HepG2 (cell line): ENCODE results near the gene TRIM8. TPM values are rescaled to one million over a fixed set of nuclear protein-coding genes. Genes with fewer than 3 reads are reported as not detected.

Source experiments
- BCL6 ChIP-seq: IDR thresholded peaks from 2 replicates; pipeline ENCODE4 v1.6.1; 2016; ENCODE audit warnings: missing genetic modification reagents, missing compliant biosample characterization
- BRD4 ChIP-seq: sonication (generic); formaldehyde crosslinking; IDR thresholded peaks from 2 replicates; pipeline ENCODE4 v1.4.0; 2020; ENCODE audit warnings: missing genetic modification reagents
- CCDC6 ChIP-seq: sonication (generic); formaldehyde crosslinking; IDR thresholded peaks from 2 replicates; pipeline ENCODE4 v1.8.1; 2022; ENCODE audit warnings: mild to moderate bottlenecking, missing genetic modification reagents, moderate library complexity
- PHF8 ChIP-seq: sonication (generic); formaldehyde crosslinking; IDR thresholded peaks from 2 replicates; pipeline ENCODE4 v1.5.0; 2020; ENCODE audit warnings: missing genetic modification reagents
- PITX1 ChIP-seq: sonication (generic); formaldehyde crosslinking; IDR thresholded peaks from 2 replicates; pipeline ENCODE4 v1.5.1; 2020; ENCODE audit warnings: mild to moderate bottlenecking, missing genetic modification reagents
- SCMH1 ChIP-seq: sonication (generic); formaldehyde crosslinking; IDR thresholded peaks from 2 replicates; pipeline ENCODE4 v1.9.0; 2021; ENCODE audit warnings: missing genetic modification reagents, mild to moderate bottlenecking, borderline replicate concordance
- SOX6 ChIP-seq, 2 experiments: fragments of 450-650 bp in 1 of 2; sonication (generic) in 1 of 2; formaldehyde crosslinking in 1 of 2; IDR thresholded peaks; 2 replicates each; pipeline versions ENCODE4 v1.4.0 to v1.6.1; 2017 to 2020; ENCODE audit warnings: antibody characterized with exemption in 1 of 2, mild to moderate bottlenecking in 1 of 2, missing genetic modification reagents in 1 of 2
- TFAP4 ChIP-seq: sonication (generic); IDR thresholded peaks from 2 replicates; pipeline ENCODE4 v1.6.1; 2016; ENCODE audit warnings: low read depth, borderline replicate concordance
- USF2 ChIP-seq, 2 experiments: sonication (generic) in 1 of 2; formaldehyde crosslinking in 1 of 2; IDR thresholded peaks; 2 replicates each; pipeline versions ENCODE4 v1.5.1 to v1.6.1; 2011 to 2020; ENCODE audit warnings: borderline replicate concordance in 1 of 2, low read depth in 1 of 2, low read length in 1 of 2, mild to moderate bottlenecking in 1 of 2, missing genetic modification reagents in 1 of 2, moderate library complexity in 1 of 2
- ZBTB26 ChIP-seq: IDR thresholded peaks from 2 replicates; pipeline ENCODE4 v1.6.1; 2016; ENCODE audit warnings: missing compliant biosample characterization, missing genetic modification reagents, borderline replicate concordance
- ZMAT5 ChIP-seq: sonication (generic); formaldehyde crosslinking; IDR thresholded peaks from 2 replicates; pipeline ENCODE4 v1.5.0; 2020; ENCODE audit warnings: mild to moderate bottlenecking, low read depth, missing genetic modification reagents, borderline replicate concordance
- ZNF263 ChIP-seq: sonication (generic); formaldehyde crosslinking; IDR thresholded peaks from 2 replicates; pipeline ENCODE4 v1.4.0; 2020; ENCODE audit warnings: missing genetic modification reagents
- ZNF891 ChIP-seq: sonication (generic); formaldehyde crosslinking; IDR thresholded peaks from 2 replicates; pipeline ENCODE4 v1.5.0; 2020; ENCODE audit warnings: mild to moderate bottlenecking, missing genetic modification reagents
- polyA plus RNA-seq, 8 experiments: library from polyadenylated mRNA; depleted of rRNA in 3 of 8; stranded (reverse) in 7 of 8; unstranded in 1 of 8; fragments of >200 nt; fragmentation: Illumina TruSeq in 4 of 8; extraction: Trizol in 4 of 8; gene quantifications; 2 replicates each; pipeline versions ENCODE4 v1.2.1 to v1.2.3, GENCODE V29; 2011 to 2016; ENCODE audit warnings: low read depth in 4 of 8, missing spikeins in 1 of 8, mixed read lengths in 1 of 8; ENCODE audit not compliant: insufficient read depth in 1 of 8
- total RNA-seq, 5 experiments: library from RNA; depleted of rRNA; stranded (reverse); fragments of >200 nt; fragmentation: Illumina TruSeq; extraction: Trizol; gene quantifications; 2 replicates each; pipeline ENCODE4 v1.2.3, GENCODE V29; 2016; ENCODE audit warnings: low read depth in 1 of 5
- TF ChIP-seq, protein P1 (sequence below): sonication (generic); formaldehyde crosslinking; IDR thresholded peaks from 2 replicates; pipeline ENCODE4 v1.4.0; 2020; ENCODE audit warnings: missing genetic modification reagents, borderline replicate concordance
- TF ChIP-seq, protein P2 (sequence below): sonication (generic); formaldehyde crosslinking; IDR thresholded peaks from 2 replicates; pipeline ENCODE4 v1.5.1; 2020; ENCODE audit warnings: mild to moderate bottlenecking, missing genetic modification reagents, moderate library complexity

Gene TRIM8
- total and polyA plus RNA-seq, 2 of the 13 experiments (the other 11 are each of a cell fraction or from before 2014, with no cell fraction given) = 38.9 to 66.5 TPM

DNA sequence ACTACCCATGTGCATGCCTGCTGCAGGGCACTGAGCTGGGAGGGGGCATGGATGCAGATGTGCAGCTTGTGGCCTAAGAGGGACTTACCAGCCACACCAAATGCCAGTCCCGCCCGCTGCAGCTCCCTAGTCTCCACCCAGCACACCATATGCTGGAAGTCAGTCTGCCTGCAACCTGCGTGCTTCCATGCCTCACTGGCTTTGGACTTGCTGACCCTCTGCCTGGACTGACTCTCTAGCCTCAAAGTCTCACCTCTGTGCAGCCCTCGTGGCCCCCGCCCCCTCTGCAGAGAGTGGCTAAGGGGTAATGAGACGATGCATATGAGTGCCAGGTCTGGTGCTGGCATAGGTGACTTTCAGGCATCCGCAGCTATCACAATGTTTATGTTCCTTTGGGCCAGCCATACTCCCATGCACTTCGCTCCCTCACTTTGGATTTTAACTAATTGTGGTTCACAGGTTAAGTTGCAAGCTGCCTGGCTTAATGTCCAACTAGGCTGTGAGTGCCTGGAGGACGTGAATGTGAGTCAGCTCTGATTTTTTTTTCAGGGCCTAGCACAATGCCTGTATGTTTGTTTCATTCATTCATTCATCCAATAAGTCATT lies 21.7 kb downstream of the TRIM8 start (continued):
- TF ChIP-seq BCL6 (CRISPR knock-in tag) = 0 out of 2 replicates have a peak, but pooled peaks have one; percentile 6
- TF ChIP-seq SOX6 (IDR thresholded peaks at IDR 0.05) = no peak
- peak; percentile 35 for TF ChIP-seq SOX6 (CRISPR knock-in tag; IDR thresholded peaks at IDR 0.05)
- no peak for TF ChIP-seq SCMH1 (CRISPR knock-in tag)
- TF ChIP-seq PITX1 (CRISPR knock-in tag) = peak; percentile 66
- no peak for TF ChIP-seq USF2 (IDR thresholded peaks at IDR 0.05; ENCODE audit: low read depth, low read length)
- TF ChIP-seq USF2 (CRISPR knock-in tag; IDR thresholded peaks at IDR 0.05; ENCODE audit: borderline replicate concordance) = no peak
- no peak for TF ChIP-seq ZNF891 (CRISPR knock-in tag)
- no peak for TF ChIP-seq ZMAT5
- TF ChIP-seq PHF8 (CRISPR knock-in tag) = no peak
- TF ChIP-seq TFAP4 = 0 out of 2 replicates have a peak, but pooled peaks have one; percentile 25
- no peak for TF ChIP-seq BRD4 (CRISPR knock-in tag)
- TF ChIP-seq, protein P1, sequence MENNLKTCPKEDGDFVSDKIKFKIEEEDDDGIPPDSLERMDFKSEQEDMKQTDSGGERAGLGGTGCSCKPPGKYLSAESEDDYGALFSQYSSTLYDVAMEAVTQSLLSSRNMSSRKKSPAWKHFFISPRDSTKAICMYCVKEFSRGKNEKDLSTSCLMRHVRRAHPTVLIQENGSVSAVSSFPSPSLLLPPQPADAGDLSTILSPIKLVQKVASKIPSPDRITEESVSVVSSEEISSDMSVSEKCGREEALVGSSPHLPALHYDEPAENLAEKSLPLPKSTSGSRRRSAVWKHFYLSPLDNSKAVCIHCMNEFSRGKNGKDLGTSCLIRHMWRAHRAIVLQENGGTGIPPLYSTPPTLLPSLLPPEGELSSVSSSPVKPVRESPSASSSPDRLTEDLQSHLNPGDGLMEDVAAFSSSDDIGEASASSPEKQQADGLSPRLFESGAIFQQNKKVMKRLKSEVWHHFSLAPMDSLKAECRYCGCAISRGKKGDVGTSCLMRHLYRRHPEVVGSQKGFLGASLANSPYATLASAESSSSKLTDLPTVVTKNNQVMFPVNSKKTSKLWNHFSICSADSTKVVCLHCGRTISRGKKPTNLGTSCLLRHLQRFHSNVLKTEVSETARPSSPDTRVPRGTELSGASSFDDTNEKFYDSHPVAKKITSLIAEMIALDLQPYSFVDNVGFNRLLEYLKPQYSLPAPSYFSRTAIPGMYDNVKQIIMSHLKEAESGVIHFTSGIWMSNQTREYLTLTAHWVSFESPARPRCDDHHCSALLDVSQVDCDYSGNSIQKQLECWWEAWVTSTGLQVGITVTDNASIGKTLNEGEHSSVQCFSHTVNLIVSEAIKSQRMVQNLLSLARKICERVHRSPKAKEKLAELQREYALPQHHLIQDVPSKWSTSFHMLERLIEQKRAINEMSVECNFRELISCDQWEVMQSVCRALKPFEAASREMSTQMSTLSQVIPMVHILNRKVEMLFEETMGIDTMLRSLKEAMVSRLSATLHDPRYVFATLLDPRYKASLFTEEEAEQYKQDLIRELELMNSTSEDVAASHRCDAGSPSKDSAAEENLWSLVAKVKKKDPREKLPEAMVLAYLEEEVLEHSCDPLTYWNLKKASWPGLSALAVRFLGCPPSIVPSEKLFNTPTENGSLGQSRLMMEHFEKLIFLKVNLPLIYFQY (CRISPR knock-in tag) = peak; percentile 49; the same call in 1 of the 2 replicates
- TF ChIP-seq ZBTB26 = 0 out of 2 replicates have a peak, but pooled peaks have one; percentile 28
- no peak for TF ChIP-seq CCDC6 (CRISPR knock-in tag)
- no peak for TF ChIP-seq ZNF263
- TF ChIP-seq, protein P2, sequence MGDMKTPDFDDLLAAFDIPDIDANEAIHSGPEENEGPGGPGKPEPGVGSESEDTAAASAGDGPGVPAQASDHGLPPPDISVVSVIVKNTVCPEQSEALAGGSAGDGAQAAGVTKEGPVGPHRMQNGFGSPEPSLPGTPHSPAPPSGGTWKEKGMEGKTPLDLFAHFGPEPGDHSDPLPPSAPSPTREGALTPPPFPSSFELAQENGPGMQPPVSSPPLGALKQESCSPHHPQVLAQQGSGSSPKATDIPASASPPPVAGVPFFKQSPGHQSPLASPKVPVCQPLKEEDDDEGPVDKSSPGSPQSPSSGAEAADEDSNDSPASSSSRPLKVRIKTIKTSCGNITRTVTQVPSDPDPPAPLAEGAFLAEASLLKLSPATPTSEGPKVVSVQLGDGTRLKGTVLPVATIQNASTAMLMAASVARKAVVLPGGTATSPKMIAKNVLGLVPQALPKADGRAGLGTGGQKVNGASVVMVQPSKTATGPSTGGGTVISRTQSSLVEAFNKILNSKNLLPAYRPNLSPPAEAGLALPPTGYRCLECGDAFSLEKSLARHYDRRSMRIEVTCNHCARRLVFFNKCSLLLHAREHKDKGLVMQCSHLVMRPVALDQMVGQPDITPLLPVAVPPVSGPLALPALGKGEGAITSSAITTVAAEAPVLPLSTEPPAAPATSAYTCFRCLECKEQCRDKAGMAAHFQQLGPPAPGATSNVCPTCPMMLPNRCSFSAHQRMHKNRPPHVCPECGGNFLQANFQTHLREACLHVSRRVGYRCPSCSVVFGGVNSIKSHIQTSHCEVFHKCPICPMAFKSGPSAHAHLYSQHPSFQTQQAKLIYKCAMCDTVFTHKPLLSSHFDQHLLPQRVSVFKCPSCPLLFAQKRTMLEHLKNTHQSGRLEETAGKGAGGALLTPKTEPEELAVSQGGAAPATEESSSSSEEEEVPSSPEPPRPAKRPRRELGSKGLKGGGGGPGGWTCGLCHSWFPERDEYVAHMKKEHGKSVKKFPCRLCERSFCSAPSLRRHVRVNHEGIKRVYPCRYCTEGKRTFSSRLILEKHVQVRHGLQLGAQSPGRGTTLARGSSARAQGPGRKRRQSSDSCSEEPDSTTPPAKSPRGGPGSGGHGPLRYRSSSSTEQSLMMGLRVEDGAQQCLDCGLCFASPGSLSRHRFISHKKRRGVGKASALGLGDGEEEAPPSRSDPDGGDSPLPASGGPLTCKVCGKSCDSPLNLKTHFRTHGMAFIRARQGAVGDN = peak; percentile 82
